BLaER1 treated with 17β-estradiol and CSF1 and Interleukin-3, amounts not matched to agents 10 nM and 100 nM (cell line): ENCODE data around the gene MED14.

ENCODE experiments used
- H3K27ac ChIP-seq, 11 experiments: shearing (Covaris generic); formaldehyde crosslinking; 2 replicates each; pipeline ENCODE4 v1.8.1; 2022
- H3K27me3 ChIP-seq, 11 experiments: shearing (Covaris generic); formaldehyde crosslinking; 2 replicates each; pipeline ENCODE4 v1.8.1; 2022
- H3K36me3 ChIP-seq, 11 experiments: shearing (Covaris generic); formaldehyde crosslinking; 2 replicates each; pipeline ENCODE4 v1.8.1; 2022
- H3K4me1 ChIP-seq, 10 experiments: shearing (Covaris generic); formaldehyde crosslinking; 2 replicates each; pipeline ENCODE4 v1.8.1; 2022
- H3K4me2 ChIP-seq, 11 experiments: shearing (Covaris generic); formaldehyde crosslinking; 2 replicates each; pipeline ENCODE4 v1.8.1; 2022
- H3K4me3 ChIP-seq, 10 experiments: shearing (Covaris generic); formaldehyde crosslinking; 2 replicates each; pipeline ENCODE4 v1.8.1; 2022
- H3K9ac ChIP-seq, 11 experiments: shearing (Covaris generic); formaldehyde crosslinking; 2 replicates each; pipeline ENCODE4 v1.8.1; 2022
- H3K9me3 ChIP-seq, 11 experiments: shearing (Covaris generic); formaldehyde crosslinking; replicated peaks in 1 of 11; 2 replicates each; pipeline ENCODE4 v1.8.1; 2022
- H4K20me1 ChIP-seq, 11 experiments: shearing (Covaris generic); formaldehyde crosslinking; 2 replicates each; pipeline ENCODE4 v1.8.1; 2022
- Cebpa-rat ChIP-seq, 11 experiments: shearing (Covaris generic); IDR thresholded peaks; 2 replicates each; pipeline ENCODE4 v1.8.1; 2022

MED14 gene

DNA sequence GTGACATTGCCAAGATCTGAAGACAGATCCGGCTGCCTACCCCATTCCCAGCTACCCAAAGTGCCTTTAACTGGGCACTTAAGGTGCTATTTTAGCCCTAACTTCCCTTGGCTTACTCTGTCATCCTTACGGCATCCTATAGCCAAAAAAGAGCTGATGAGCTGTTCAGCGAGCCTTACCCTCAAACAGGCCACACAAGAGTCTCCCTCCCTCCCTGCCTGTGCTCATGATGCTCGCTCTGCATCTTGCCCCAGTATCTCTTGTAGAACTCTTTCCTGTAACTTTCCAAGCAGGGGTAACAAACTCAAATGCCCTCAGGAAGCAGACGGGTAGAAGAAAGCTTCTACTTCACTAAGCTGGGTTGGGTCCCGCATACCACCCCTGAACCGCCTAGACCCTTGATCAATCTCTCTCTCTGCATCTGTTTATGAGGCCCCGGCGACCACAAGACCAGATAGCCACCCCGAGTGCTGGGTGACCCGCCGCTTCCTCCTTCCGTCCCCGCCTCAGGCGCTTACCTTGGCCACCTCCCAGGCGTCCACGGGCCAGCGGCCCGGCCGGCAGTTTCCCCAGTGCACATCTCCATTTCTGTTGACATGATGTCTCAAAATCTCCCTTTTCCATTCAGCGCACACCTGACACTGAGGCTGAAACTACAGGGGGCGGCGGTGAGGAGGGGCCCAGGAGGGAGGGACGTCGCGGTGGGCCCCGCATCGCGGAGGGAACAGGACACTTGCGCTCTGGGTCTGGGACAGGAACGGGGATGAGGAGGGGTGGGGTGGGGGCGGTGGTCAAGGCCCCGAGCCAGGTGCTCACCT is 88.6 kb downstream of the MED14 start:
- H3K4me1 ChIP-seq = peaks cover 30 to 43% (median 37%) of the 10 kb centered on the region in 10 experiments
- peak overlapping the region; percentile 69 to 82 (median 75) for H3K4me3 ChIP-seq

GRCh38 chrX:40644821-40645358 is 90.5 kb downstream of the MED14 start:
- Histone ChIP-seq H3K27ac (peak overlapping the region; percentile 67 to 94 (median 89); a peak in 21 of 22 replicates), H3K4me1 (peaks cover 30 to 51% (median 38%) of the 10 kb centered on the region in 10 experiments), H3K9me3 (no peaks in the 10 kb centered on the region), H3K4me3 (peak overlapping the region; percentile 53 to 80 (median 70)), H4K20me1 (peaks cover 0 to 34% (median 6%) of the 10 kb centered on the region in 11 experiments; a peak in 9 of 22 replicates), H3K36me3 (peaks cover 5 to 31% (median 16%) of the 10 kb centered on the region in 11 experiments; a peak in 17 of 22 replicates), H3K4me2 (peak overlapping the region; percentile 72 to 94 (median 87)), H3K27me3 (peaks cover 3 to 25% (median 13%) of the 10 kb centered on the region in 11 experiments; a peak in 15 of 22 replicates), H3K9ac (peak overlapping the region; percentile 76 to 86 (median 80))
- TF ChIP-seq Cebpa-rat (IDR thresholded peaks at IDR 0.05) = no peak

More for the DNA sequence above, 88.6 kb downstream of the MED14 start:
- peak overlapping the region; percentile 43 to 89 (median 78); a peak in 21 of 22 replicates for H3K27ac ChIP-seq
- H3K9me3 ChIP-seq = no peaks in the 10 kb centered on the region
- no peak for TF ChIP-seq Cebpa-rat (IDR thresholded peaks at IDR 0.05)
- H4K20me1 ChIP-seq = peaks cover 0 to 25% (median 0%) of the 10 kb centered on the region in 11 experiments; a peak in 3 of 22 replicates
- H3K4me2 ChIP-seq = peak overlapping the region; percentile 72 to 91 (median 78)
- peaks cover 0 to 16% (median 6%) of the 10 kb centered on the region in 11 experiments; a peak in 12 of 22 replicates for H3K36me3 ChIP-seq
- peak overlapping the region; percentile 76 to 86 (median 83) for H3K9ac ChIP-seq
- H3K27me3 ChIP-seq = peaks cover 3 to 31% (median 18%) of the 10 kb centered on the region in 11 experiments; a peak in 16 of 22 replicates

DNA sequence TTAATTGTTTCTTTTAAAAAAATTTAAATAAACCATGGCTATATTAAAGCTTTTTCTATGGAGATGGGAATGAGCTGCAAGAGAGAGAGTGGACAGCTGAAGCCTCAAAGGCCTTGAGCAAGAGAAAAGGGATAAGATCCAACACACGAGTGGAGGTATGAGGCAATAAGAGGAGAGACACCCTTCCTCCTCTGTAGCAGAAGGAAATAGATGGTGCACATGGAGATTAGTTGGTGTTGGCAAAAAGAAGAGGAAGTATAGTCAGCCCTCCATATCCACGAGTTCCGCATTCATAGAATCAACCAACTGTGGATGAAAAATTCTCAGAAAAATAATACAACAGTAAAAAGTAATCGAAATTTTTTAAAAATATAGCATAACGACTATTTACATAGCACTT is 91.2 kb downstream of the MED14 start:
- H3K4me3 ChIP-seq = peak overlapping the region; percentile 53 to 80 (median 70); a peak in 19 of 20 replicates
- peaks cover 4 to 21% (median 11%) of the 10 kb centered on the region in 11 experiments; a peak in 16 of 22 replicates for H3K27me3 ChIP-seq
- peak overlapping the region; percentile 72 to 94 (median 87) for H3K4me2 ChIP-seq
- H3K4me1 ChIP-seq = peaks cover 30 to 51% (median 38%) of the 10 kb centered on the region in 10 experiments
- H3K36me3 ChIP-seq = peaks cover 8 to 38% (median 23%) of the 10 kb centered on the region in 11 experiments; a peak in 19 of 22 replicates
- peak overlapping the region; percentile 76 to 86 (median 80); a peak in 20 of 22 replicates for H3K9ac ChIP-seq
- peaks cover 0 to 42% (median 8%) of the 10 kb centered on the region in 11 experiments; a peak in 9 of 22 replicates for H4K20me1 ChIP-seq
- TF ChIP-seq Cebpa-rat (IDR thresholded peaks at IDR 0.05) = peak; percentile 51 to 89 (median 78); a peak in 19 of 22 replicates
- no peaks in the 10 kb centered on the region for H3K9me3 ChIP-seq
- peak overlapping the region; percentile 67 to 94 (median 89); a peak in 21 of 22 replicates for H3K27ac ChIP-seq

DNA sequence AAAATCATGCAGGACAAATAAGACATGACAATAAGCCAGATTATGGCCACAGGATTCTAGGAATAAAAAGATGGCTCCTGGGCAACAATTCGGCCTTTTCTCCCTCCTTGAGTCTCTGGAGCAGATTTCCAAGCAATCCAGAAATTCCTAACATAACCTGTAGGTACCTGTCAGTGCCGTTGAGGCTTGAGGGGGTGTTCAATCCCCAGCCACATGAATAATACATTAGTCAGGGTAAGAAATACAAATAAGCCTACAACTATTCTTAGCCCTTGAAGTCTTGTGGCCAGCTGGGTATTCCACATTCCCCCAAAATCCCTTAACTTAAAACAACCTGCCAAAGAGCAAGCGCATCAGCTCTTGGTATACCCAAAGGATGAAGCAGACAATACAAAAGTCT is 97.7 kb downstream of the MED14 start:
- Histone ChIP-seq H3K27ac (no peak overlapping the region), H3K9me3 (no peaks in the 10 kb centered on the region), H3K4me2 (no peak overlapping the region), H3K4me3 (no peak overlapping the region), H3K36me3 (peaks cover 64 to 97% (median 80%) of the 10 kb centered on the region in 11 experiments), H3K4me1 (peaks cover 0 to 33% (median 13%) of the 10 kb centered on the region in 10 experiments; a peak in 13 of 20 replicates), H3K9ac (no peak overlapping the region), H4K20me1 (peaks cover 4 to 83% (median 31%) of the 10 kb centered on the region in 11 experiments; a peak in 18 of 22 replicates), H3K27me3 (peaks cover 28 to 61% (median 45%) of the 10 kb centered on the region in 11 experiments; a peak in 21 of 22 replicates)
- TF ChIP-seq Cebpa-rat (IDR thresholded peaks at IDR 0.05) = no peak

- Histone ChIP-seq H3K4me3 (no peak overlapping the region), H4K20me1 (peaks cover 0 to 75% (median 24%) of the 10 kb centered on the region in 11 experiments; a peak in 19 of 22 replicates), H3K9ac (no peak overlapping the region), H3K36me3 (peaks cover 66 to 95% (median 88%) of the 10 kb centered on the region in 11 experiments), H3K4me1 (peaks cover 0 to 24% (median 15%) of the 10 kb centered on the region in 10 experiments; a peak in 13 of 20 replicates), H3K27me3 (peaks cover 19 to 50% (median 36%) of the 10 kb centered on the region in 11 experiments; a peak in 21 of 22 replicates), H3K4me2 (peak overlapping the region in 4 of 11 experiments; percentile 20 to 51 (median 36); a peak in 5 of 22 replicates), H3K27ac (no peak overlapping the region), H3K9me3 (no peaks in the 10 kb centered on the region)
- no peak for TF ChIP-seq Cebpa-rat (IDR thresholded peaks at IDR 0.05)
Observed at GRCh38 chrX:40632199-40632598, 103.1 kb downstream of the MED14 start.

GRCh38 chrX:40628506-40628905 is 106.8 kb downstream of the MED14 start:
- no peak overlapping the region for H3K4me2 ChIP-seq
- H3K36me3 ChIP-seq = peaks cover 37 to 72% (median 52%) of the 10 kb centered on the region in 11 experiments
- H4K20me1 ChIP-seq = peaks cover 0 to 47% (median 15%) of the 10 kb centered on the region in 11 experiments; a peak in 13 of 22 replicates
- H3K9me3 ChIP-seq = peaks cover 0 to 6% (median 4%) of the 10 kb centered on the region in 11 experiments; a peak in 6 of 22 replicates
- H3K4me3 ChIP-seq = no peak overlapping the region
- H3K9ac ChIP-seq = no peak overlapping the region
- peaks cover 0 to 17% (median 12%) of the 10 kb centered on the region in 10 experiments; a peak in 13 of 20 replicates for H3K4me1 ChIP-seq
- peaks cover 0 to 37% (median 30%) of the 10 kb centered on the region in 11 experiments; a peak in 15 of 22 replicates for H3K27me3 ChIP-seq
- no peak for TF ChIP-seq Cebpa-rat (IDR thresholded peaks at IDR 0.05)
- H3K27ac ChIP-seq = no peak overlapping the region

GRCh38 chrX:40625294-40625693 is 110.0 kb downstream of the MED14 start:
- H3K4me1 ChIP-seq = no peaks in the 10 kb centered on the region
- peaks cover 0 to 12% (median 9%) of the 10 kb centered on the region in 11 experiments; a peak in 8 of 22 replicates for H3K9me3 ChIP-seq
- peaks cover 0 to 20% (median 0%) of the 10 kb centered on the region in 11 experiments; a peak in 8 of 22 replicates for H4K20me1 ChIP-seq
- H3K27me3 ChIP-seq = peaks cover 0 to 36% (median 25%) of the 10 kb centered on the region in 11 experiments; a peak in 16 of 22 replicates
- TF ChIP-seq Cebpa-rat (IDR thresholded peaks at IDR 0.05) = no peak
- no peak overlapping the region for H3K4me2 ChIP-seq
- H3K36me3 ChIP-seq = peaks cover 22 to 45% (median 31%) of the 10 kb centered on the region in 11 experiments
- H3K4me3 ChIP-seq = no peak overlapping the region
- no peak overlapping the region for H3K9ac ChIP-seq
- H3K27ac ChIP-seq = no peak overlapping the region

DNA sequence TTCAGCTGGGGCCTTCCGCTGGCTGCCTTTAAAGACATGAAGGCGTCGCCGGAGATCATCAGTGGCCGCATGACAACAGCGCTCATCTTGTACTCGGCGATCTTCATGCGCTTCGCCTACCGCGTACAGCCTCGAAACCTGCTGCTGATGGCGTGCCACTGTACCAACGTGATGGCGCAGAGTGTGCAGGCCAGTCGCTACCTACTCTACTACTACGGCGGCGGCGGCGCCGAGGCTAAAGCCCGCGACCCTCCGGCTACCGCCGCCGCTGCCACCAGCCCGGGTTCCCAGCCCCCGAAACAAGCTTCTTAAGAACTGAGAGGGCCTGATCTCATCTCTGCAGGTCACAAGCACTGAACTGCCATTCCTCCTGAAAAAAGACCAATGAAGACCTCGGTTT is 111.7 kb downstream of the MED14 start:
- Histone ChIP-seq H3K27me3 (peaks cover 0 to 36% (median 23%) of the 10 kb centered on the region in 11 experiments; a peak in 16 of 22 replicates), H3K36me3 (peaks cover 10 to 28% (median 15%) of the 10 kb centered on the region in 11 experiments), H3K9me3 (peaks cover 0 to 12% (median 9%) of the 10 kb centered on the region in 11 experiments; a peak in 8 of 22 replicates), H3K4me3 (no peak overlapping the region), H3K4me1 (no peaks in the 10 kb centered on the region), H4K20me1 (peaks cover 0 to 11% (median 0%) of the 10 kb centered on the region in 11 experiments; a peak in 8 of 22 replicates), H3K9ac (no peak overlapping the region), H3K27ac (no peak overlapping the region), H3K4me2 (no peak overlapping the region)
- TF ChIP-seq Cebpa-rat (IDR thresholded peaks at IDR 0.05) = no peak
